NCI-H1048 (cell line): ENCODE measurements around the gene CUEDC1.

Source experiments
- DNase-seq: peaks from one replicate; lab custom pipeline; 2025; lab: John Stamatoyannopoulos, UW

Gene CUEDC1

GRCh38 chr17:57955183-57955931 is at the start of gene CUEDC1:
Gene CUEDC1, minus strand, starts transcription at chr17:57955412. Its CDS starts 69,848 bp downstream, at chr17:57885564.
- DNase-seq = no peak

GRCh38 chr17:58004060-58004459 is 48.8 kb upstream of the CUEDC1 start:
- DNase-seq = no peak

- DNase-seq = no peak
Measured at GRCh38 chr17:58002973-58003372, 47.8 kb upstream of the CUEDC1 start.

- no peak for DNase-seq
Measured at GRCh38 chr17:58002154-58002948, 47.1 kb upstream of the CUEDC1 start.

GRCh38 chr17:58001461-58002124 is 46.4 kb upstream of the CUEDC1 start:
- no peak for DNase-seq

GRCh38 chr17:57999496-58000017 is 44.3 kb upstream of the CUEDC1 start:
- DNase-seq = no peak

- no peak for DNase-seq
Measured at GRCh38 chr17:57999010-57999495, 43.8 kb upstream of the CUEDC1 start.

- no peak for DNase-seq
Measured at GRCh38 chr17:57997085-57997809, 42.0 kb upstream of the CUEDC1 start.

- DNase-seq = no peak
Measured at GRCh38 chr17:57995076-57995956, 40.1 kb upstream of the CUEDC1 start.

GRCh38 chr17:57994436-57994835 is 39.2 kb upstream of the CUEDC1 start:
- no peak for DNase-seq

- no peak for DNase-seq
Measured at GRCh38 chr17:57993471-57994365, 38.5 kb upstream of the CUEDC1 start.

- DNase-seq = no peak
Measured at GRCh38 chr17:57991537-57991936, 36.3 kb upstream of the CUEDC1 start.

- DNase-seq = no peak
Measured at GRCh38 chr17:57990037-57990436, 34.8 kb upstream of the CUEDC1 start.

GRCh38 chr17:57988301-57989250 is 33.4 kb upstream of the CUEDC1 start:
- DNase-seq = no peak

- peak; percentile 38 for DNase-seq
Measured at GRCh38 chr17:57987581-57988300, 32.5 kb upstream of the CUEDC1 start, which contains the start of gene VEZF1. Gene VEZF1, minus strand, starts transcription at chr17:57988254. Its CDS starts 143 bp downstream, at chr17:57988111.

GRCh38 chr17:57986841-57987580 is 31.8 kb upstream of the CUEDC1 start:
- DNase-seq = no peak

- DNase-seq = no peak
Measured at GRCh38 chr17:57985675-57985974, 30.4 kb upstream of the CUEDC1 start.
